NCI-H748 (cell line): ENCODE results near the gene RBM15B.

Experiments used
- DNase-seq: peaks from one replicate; lab custom pipeline; 2025; ENCODE audit not compliant: unreplicated experiment; lab: John Stamatoyannopoulos, UW

RBM15B gene

GRCh38 chr3:51390246-51391074 lies 625 bp upstream of the RBM15B start:
- peak; percentile 34 for DNase-seq

GRCh38 chr3:51391566-51392354 lies 675 bp downstream of the RBM15B start:
- peak; percentile 30 for DNase-seq

- DNase-seq: no peak
Measured at GRCh38 chr3:51392355-51393133, 1.5 kb downstream of the RBM15B start.

DNA sequence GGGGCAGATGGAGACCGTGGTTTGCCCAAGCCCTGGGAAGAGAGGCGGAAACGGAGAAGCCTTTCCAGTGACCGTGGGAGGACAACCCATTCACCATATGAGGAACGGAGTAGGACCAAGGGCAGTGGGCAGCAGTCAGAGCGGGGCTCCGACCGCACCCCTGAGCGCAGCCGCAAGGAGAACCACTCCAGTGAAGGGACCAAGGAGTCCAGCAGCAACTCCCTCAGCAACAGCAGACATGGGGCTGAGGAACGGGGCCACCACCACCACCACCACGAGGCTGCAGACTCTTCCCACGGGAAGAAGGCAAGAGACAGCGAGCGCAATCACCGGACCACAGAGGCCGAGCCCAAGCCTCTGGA lies 2.0 kb downstream of the RBM15B start:
- DNase-seq: no peak

- no peak for DNase-seq
Measured at GRCh38 chr3:51393564-51393963, 2.5 kb downstream of the RBM15B start.

- DNase-seq: no peak
Measured at GRCh38 chr3:51394541-51394940, 3.5 kb downstream of the RBM15B start.

DNA sequence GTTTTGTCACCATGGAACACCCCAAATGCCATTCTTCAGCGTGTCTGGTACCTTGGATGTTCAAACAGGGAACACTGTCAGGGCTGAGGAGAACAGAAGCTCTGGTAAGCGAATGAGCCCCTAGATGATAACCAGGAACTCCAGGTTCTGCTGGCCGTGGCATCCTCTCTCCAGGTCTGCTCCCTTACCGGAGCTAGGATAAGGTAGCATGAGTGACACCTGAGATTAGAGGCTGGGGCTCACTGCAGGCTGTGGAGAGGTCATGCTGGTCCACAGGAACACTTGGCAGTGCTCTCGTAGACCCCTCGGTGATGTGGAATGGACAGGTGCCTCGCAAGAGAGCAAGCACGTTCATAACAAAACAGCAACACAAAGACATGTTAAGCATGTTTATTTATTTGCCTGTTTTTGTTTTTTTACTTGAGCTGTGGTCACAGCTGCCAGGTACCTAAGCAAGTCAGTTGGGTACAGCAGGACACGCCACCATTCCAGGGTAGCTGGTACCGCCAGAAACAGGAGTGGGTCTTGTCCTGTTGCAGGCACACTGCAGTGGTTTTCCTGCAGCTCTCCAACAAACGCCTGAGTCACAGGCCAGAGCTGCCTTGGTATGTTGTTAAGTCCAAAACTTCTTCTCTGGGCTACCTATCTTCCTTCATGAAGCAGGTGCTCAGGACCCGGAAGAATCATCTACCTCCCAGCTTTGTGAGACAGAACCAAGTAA lies 4.6 kb downstream of the RBM15B start:
- no peak for DNase-seq

DNA sequence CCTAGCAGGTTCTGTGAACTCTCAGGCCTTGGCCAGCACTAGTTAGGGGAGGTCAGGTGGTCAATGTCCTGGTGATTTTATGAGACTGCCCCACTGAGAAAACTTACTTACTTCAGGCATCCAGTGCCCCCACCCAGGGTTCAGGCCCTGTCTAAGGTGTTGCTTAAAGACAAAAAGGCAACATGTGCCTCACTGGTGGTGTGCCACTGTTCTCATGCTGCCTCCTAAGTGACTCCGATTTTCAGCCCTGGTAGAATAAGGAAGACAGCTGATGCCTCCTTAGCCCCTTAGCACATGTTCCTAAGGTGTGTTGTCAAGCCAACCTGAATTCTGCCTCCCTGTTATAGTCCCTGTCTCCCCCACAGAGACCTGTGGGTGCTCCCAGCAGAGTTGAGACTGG lies 5.3 kb downstream of the RBM15B start:
- DNase-seq: no peak

- no peak for DNase-seq
Measured at GRCh38 chr3:51397392-51397791, 6.3 kb downstream of the RBM15B start.

GRCh38 chr3:51398595-51399310 lies 7.7 kb downstream of the RBM15B start:
- no peak for DNase-seq

DNA sequence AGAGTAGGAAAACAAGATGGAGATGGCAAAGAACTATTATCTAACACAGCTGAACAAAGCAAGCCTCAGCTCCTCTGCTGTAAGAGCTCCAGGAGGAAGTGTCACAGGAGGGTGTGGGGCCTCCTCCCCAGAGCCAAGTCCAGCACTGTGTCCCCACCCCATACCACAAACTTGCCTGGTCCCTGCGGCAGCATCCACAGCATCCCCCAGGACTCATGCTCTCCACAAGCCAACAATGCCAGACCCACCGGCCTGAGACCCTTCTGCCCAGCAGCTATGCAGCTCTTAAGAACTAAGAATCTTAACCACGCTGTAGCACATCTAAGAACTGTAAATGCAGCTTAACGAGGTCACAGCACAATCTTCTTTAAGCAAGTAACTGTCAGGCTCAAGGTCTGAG lies 9.1 kb downstream of the RBM15B start:
- no peak for DNase-seq

- DNase-seq: no peak
Measured at GRCh38 chr3:51401735-51402134, 10.7 kb downstream of the RBM15B start.

DNA sequence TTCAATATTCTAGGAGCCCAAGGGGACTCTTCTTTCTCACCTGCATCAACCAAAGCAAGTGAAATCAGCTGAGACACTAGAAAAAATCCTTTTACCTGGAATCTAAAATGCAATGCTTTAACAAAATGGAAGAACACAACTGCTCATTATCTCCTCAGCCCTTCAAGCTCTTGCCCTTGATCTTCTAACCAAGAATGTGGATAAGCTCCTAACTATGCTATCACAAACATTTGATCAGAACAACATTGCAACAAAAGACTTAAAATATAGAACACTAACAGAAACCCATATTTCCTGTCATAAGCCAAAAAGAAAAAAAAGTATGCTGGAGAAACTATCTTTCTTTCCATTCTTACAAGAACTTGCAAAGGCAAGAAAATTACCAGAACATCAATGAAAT lies 12.6 kb downstream of the RBM15B start:
- DNase-seq: no peak

DNA sequence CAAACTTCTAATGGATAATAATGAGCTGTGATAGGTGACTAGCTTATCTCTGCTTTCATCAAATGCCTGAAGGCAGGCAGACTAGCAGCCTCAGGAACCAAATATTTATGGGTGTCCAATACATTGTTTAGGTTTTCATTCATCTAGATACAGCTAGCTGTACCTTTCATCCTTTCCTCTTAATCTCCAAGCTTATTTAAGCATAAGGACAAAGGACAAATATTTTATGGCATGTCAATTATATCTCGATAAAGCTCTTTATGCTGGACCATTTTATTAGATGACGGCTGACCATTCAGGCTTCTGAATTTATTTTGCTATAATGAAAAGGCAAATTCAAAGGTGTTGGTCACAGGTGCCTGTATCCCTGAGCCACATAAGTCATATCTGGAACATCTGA lies 16.9 kb downstream of the RBM15B start:
- DNase-seq: no peak

DNA sequence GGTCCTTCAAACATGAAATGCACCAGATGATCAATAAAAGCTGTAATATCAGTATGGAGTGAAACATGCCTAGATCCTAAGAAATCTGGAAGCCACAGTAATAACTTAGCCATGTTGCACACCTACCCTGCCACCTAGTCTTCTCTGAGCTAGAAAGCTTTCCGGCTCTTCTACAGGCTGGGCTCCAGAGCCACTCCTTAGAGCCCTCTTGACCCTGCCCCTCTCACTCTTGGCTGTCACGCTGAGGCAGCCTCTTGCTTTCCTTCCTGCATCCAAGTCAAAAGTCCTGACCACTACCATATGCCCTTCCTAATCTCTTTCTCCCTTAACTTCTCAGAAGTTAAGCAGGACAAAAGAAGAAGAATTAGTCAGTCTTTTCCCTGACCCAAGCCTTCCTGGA lies 17.7 kb downstream of the RBM15B start:
- no peak for DNase-seq

DNA sequence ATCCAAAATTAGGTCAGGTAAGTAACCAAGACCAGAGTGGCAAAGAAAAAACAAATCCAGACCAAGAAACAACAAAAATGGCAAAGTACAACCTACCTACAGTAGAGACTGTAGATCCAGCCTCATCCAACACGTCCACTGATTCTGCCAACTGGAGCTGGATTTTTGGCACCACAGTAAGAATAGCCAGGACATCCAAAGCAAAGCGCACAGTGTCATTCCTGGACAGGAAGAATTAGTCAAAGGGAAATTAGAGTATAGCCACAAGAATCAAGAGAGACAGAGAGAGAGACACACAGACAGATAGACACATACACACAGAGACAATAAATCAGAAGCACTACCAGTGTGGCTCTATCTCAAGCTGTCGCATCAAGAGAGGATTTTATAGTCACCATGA lies 31.1 kb downstream of the RBM15B start:
- no peak for DNase-seq

GRCh38 chr3:51426921-51427320 lies 35.8 kb downstream of the RBM15B start:
- DNase-seq: no peak

DNA sequence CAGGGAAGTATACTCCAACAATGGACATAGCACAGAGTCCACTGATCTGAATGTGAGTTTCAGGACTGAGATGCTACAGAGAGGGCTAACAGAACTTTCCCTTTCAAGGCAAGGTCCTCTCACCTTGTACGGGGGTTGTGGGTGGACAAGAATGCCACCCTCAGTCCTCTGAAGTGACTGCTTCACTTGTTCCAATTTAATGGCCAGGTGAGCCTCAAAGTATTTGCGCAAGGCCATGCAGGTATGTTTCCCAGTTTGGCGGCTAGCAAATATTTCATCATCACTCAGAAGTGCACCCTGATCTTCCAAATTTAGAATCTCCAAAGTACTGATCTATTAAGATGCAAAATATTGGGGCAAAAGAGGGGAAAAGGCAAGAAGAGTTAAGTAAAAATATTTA lies 38.1 kb downstream of the RBM15B start:
- DNase-seq: no peak

DNA sequence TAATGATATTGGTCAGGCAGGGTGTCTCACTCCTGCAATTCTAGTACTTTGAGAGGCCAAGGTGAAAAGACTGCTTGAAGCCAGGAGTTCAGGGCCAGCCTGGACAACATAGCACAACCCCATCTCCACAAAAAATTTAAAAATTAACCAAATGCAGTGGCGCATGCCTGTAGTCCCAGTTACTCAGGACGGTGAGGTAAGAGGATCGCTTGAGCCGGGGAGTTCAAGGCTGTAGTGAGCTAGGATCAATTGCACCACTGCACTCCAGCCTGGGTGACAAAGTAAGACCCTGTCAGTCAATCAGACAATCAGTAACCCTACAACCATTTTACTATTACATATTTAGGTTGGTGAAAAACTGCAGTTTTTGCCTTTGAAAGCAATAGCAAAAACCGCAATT lies 43.0 kb downstream of the RBM15B start:
- no peak for DNase-seq

DNA sequence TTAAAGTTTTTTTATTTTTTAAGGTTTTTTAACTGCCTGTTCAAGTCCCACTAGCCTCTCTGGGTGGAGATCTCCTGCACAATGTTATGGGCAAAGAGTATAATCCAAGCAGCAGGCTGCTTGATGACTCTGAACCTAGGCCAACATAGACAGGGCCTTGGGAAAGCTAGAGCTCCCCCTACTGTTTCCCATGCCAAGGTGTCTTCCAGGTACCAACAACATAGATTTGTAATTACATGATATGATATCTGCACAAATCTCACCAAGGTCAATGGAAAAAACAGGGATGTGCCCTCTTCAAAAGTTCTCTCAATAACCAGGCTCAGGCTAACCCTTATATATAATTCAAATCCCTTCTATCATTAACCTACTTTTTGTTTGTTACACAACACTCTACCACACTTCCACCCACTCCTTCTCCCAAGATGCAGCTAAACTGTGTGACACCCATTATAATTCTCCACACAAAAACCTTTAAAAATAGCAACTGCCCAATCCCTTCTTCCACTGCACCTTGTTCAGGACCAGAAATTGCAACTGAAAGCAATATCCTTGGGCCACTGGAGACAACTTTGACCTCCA lies 43.8 kb downstream of the RBM15B start:
- DNase-seq: peak; percentile 33
